ENCODE data around the gene CYP26B1.

The CYP26B1 gene

DNA sequence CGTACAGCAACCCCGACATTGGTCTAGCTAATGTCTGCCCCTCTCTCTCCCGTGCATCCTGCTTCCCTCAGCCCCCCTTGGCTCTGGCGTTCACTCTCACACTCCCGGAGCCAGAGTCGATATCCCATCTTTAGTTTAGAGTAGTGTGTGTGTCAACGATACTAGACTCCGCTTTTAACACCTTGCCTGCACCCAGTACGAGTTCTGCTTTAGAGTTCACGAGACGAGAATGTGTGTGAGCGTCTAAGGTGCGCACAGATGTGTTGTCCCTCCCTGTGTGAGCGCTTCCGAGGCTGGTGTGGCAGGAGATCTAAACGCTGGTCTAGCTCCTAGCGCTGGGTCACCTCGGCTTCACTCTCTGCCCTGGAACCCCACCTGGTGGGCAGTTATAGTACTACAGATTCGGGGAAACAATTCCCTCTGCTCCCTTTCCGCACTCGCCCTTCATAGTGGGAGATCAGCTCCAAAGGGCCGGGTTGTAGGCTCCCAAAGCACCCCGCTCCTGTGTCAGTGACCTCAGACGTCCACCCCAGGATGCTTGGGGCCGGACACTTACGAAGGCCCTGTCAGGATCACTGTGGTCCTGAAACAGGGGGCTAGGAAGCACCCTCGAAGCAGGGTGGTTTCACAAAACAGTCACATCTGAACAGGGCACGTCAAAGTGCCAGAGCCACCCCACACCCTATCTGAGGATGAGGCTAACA, 2.6 kb upstream of the CYP26B1 start:
- Histone ChIP-seq H3K4me3 (peak overlapping the region in 5 of 10 experiments; percentile 8 to 70 (median 52); a peak in 3 of 20 replicates), H3K4me2 (peak overlapping the region; percentile 85 to 99 (median 97); a peak in 21 of 22 replicates), H3K36me3 (no peaks in the 10 kb centered on the region), H3K27me3 (peaks cover 54 to 65% (median 62%) of the 10 kb centered on the region in 11 experiments), H4K20me1 (peaks cover 0 to 49% (median 38%) of the 10 kb centered on the region in 11 experiments; a peak in 19 of 22 replicates), H3K27ac (no peak overlapping the region), H3K9me3 (replicated peaks in 1 of 11) (peaks cover 0 to 7% (median 0%) of the 10 kb centered on the region in 11 experiments; a peak in 7 of 22 replicates), H3K9ac (no peak overlapping the region), H3K4me1 (peaks cover 27 to 42% (median 36%) of the 10 kb centered on the region in 10 experiments)
- no peak for TF ChIP-seq Cebpa-rat (IDR thresholded peaks at IDR 0.05)

DNA sequence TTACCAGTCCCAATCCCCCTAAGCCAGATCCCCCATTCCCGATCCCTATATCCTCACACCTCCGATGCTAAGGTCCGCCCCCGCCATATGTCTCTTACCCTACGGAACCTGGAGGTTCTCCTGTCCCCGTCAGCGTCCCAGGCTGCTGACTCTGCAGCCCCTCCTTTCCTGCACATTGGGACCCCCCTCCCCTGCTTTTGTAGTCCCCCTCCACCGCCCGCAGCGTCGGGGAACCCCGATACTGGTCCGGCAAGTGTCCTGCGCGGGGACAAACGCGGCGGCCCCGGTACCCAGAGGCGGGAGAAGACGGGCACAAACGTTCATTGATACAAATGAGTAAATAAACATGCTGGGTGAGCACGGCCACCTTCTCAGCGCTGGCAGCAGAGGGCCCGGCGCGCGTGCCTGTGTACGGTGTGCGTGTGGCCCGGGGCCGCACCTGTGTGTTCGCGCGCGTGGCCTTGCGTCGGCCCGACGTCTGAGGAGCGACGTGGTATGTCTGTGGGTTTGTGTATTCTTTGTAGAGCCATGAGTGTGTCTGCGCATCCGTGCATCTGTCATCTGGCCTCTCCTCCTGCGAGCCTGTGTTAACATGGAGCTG, 2.0 kb upstream of the CYP26B1 start:
- Histone ChIP-seq H3K27ac (no peak overlapping the region), H3K4me1 (peaks cover 32 to 49% (median 43%) of the 10 kb centered on the region in 10 experiments), H3K4me2 (peak overlapping the region; percentile 85 to 99 (median 97)), H3K36me3 (no peaks in the 10 kb centered on the region), H3K27me3 (peaks cover 61 to 72% (median 68%) of the 10 kb centered on the region in 11 experiments), H4K20me1 (peaks cover 0 to 55% (median 45%) of the 10 kb centered on the region in 11 experiments; a peak in 19 of 22 replicates), H3K4me3 (peak overlapping the region; percentile 35 to 70 (median 57); a peak in 15 of 20 replicates), H3K9me3 (replicated peaks in 1 of 11) (peaks cover 0 to 7% (median 0%) of the 10 kb centered on the region in 11 experiments; a peak in 7 of 22 replicates), H3K9ac (peak overlapping the region in 1 of 11 experiments; percentile 31; a peak in 1 of 22 replicates)
- TF ChIP-seq Cebpa-rat (IDR thresholded peaks at IDR 0.05) = no peak

DNA sequence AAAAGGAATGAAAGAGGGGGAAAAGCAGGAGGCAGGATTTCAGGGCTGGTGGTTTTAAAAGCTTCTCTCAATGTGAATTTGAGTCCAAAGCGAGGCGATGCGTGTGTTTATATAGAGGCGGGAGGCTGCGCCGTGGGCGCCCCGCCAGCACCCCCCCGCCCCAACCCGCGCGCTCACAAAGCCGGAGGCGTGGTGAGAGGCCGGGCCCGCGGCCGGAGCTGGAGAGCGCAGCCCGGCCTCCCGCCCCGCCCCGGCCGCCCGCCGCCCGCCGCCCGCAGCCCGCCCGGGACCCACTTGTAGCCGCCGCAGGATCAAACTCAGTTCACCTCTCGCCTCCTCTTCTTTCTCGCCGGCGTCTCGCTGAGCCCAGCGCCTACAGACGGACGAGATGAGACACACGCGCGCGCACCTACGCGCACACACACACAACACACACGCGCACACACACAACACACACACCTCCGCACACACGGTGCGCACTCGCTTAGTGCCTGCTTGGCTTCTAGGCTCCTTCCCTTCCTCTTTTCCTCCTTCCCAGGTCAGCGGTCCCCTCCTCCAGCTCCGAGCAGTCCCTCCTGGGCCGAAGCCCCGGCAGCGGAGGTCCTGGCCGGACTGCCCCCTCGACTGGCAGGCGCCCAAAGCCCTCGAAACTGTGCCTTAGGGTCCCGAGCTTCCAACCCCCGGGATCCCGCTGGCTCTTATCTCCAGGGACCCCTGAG, 1.3 kb upstream of the CYP26B1 start:
- no peaks in the 10 kb centered on the region for H3K36me3 ChIP-seq
- H3K9ac ChIP-seq = peak overlapping the region in 3 of 11 experiments; percentile 31 to 39 (median 38); a peak in 1 of 22 replicates
- peaks cover 34 to 55% (median 46%) of the 10 kb centered on the region in 10 experiments for H3K4me1 ChIP-seq
- H3K4me3 ChIP-seq = peak overlapping the region; percentile 35 to 70 (median 60)
- peaks cover 67 to 78% (median 75%) of the 10 kb centered on the region in 11 experiments for H3K27me3 ChIP-seq
- H4K20me1 ChIP-seq = peaks cover 0 to 60% (median 47%) of the 10 kb centered on the region in 11 experiments; a peak in 19 of 22 replicates
- TF ChIP-seq Cebpa-rat (IDR thresholded peaks at IDR 0.05) = no peak
- H3K4me2 ChIP-seq = peak overlapping the region; percentile 85 to 99 (median 97)
- no peak overlapping the region for H3K27ac ChIP-seq
- peaks cover 0 to 7% (median 0%) of the 10 kb centered on the region in 11 experiments; a peak in 10 of 22 replicates for H3K9me3 ChIP-seq (replicated peaks in 1 of 11)

DNA sequence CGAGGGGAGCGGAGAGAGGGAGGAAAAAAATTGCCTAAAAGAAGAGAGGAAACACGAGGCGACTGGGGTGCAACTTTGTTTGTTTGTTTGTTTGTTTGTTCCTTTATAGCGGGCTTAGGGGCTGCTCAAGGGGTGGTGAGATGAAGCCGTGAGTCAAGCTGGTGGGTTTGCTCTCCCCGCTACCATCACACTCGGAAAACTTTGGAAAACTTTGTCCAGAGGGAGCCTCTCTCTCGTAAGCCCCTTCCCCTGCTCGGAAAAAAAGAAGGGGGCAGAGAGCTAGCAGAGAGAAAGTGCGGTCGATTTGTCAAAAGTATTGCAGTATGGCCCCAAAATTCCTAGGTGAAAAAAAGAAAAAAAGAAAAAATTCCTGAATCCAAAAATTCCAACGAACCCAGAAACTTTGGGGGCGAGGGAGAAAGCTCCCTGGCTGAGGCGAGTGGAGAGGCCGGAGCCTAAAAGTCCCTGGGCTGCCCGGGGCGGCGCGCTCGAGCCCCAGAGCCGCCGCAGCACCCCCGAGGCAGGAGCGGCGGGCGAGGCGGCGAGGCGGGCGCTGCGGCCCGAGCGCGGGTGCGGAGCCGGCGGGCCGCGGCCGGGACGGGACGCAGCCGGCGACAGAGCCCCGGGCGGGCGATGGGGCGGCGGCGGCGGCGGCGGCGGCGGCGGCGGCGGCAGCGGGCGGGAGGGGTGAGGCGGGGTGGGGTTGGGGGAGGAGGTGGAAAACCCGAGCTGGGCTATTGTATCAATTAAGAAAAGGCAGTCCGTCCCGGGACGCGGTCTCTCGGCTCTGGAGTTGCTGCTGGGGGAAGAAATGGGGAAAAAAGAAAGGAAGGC, 558 bp upstream of the CYP26B1 start:
- no peak overlapping the region for H3K27ac ChIP-seq
- peaks cover 75 to 86% (median 83%) of the 10 kb centered on the region in 11 experiments for H3K27me3 ChIP-seq
- H3K4me3 ChIP-seq = peak overlapping the region; percentile 44 to 70 (median 60); a peak in 19 of 20 replicates
- no peak for TF ChIP-seq Cebpa-rat (IDR thresholded peaks at IDR 0.05)
- no peaks in the 10 kb centered on the region for H3K36me3 ChIP-seq
- H3K4me2 ChIP-seq = peak overlapping the region; percentile 85 to 99 (median 97)
- peaks cover 42 to 63% (median 54%) of the 10 kb centered on the region in 10 experiments for H3K4me1 ChIP-seq
- H3K9me3 ChIP-seq (replicated peaks in 1 of 11) = peaks cover 0 to 10% (median 0%) of the 10 kb centered on the region in 11 experiments; a peak in 10 of 22 replicates
- peak overlapping the region in 4 of 11 experiments; percentile 15 to 60 (median 42); a peak in 3 of 22 replicates for H3K9ac ChIP-seq
- H4K20me1 ChIP-seq = peaks cover 0 to 68% (median 52%) of the 10 kb centered on the region in 11 experiments; a peak in 19 of 22 replicates

DNA sequence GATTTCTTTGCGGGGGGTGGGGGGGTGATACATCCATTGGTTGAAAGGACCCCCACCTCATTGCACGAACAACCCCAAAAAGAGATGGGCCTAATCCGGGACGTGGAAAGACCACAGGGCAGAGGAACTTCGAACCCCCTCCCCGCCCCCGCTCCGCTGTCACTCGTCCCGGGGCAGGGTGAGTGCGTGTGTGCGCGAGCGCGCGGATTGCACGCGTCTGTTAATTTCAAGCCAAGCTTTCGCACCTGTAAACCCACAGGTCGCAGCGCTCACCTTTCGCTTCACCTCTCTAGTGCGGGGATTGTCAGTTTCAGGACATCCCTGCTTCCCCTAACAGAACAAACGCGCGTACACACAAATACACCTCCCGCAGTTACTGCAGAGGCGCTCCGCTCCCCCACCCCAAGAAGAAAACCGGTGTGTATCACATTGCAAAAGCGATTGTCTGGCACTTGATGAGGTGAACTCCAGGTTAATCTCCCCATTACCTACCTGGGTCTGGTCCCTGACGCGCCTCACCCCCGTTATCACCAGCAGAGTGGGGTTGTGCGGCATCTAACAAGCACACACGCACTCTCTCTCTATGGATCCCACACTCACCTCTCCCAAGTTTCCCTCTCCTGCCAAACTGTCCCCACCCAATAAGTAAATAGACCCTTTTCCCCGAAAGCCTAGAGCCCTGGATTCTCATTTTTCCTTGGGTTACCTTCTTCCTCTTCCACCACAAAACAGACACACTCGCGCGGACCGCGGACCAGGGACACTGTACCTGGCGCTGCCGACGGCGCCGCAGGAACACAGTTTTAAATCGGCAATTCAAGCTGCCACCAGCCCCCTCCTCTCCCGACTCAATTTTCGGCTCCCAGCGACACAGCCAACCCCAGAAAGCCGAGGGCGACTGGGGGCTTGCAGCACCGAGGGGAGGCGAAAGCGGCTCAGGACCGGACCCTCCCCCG, 1.0 kb downstream of the CYP26B1 start:
- Histone ChIP-seq H3K9ac (peak overlapping the region in 8 of 11 experiments; percentile 12 to 57 (median 28); a peak in 7 of 22 replicates), H3K4me2 (peak overlapping the region; percentile 85 to 99 (median 97)), H4K20me1 (peaks cover 0 to 73% (median 52%) of the 10 kb centered on the region in 11 experiments; a peak in 19 of 22 replicates), H3K36me3 (no peaks in the 10 kb centered on the region), H3K4me1 (peaks cover 50 to 71% (median 61%) of the 10 kb centered on the region in 10 experiments), H3K27ac (no peak overlapping the region), H3K9me3 (replicated peaks in 1 of 11) (peaks cover 0 to 10% (median 0%) of the 10 kb centered on the region in 11 experiments; a peak in 10 of 22 replicates), H3K4me3 (peak overlapping the region; percentile 52 to 70 (median 60)), H3K27me3 (peaks cover 88 to 99% (median 97%) of the 10 kb centered on the region in 11 experiments)
- TF ChIP-seq Cebpa-rat (IDR thresholded peaks at IDR 0.05) = no peak

DNA sequence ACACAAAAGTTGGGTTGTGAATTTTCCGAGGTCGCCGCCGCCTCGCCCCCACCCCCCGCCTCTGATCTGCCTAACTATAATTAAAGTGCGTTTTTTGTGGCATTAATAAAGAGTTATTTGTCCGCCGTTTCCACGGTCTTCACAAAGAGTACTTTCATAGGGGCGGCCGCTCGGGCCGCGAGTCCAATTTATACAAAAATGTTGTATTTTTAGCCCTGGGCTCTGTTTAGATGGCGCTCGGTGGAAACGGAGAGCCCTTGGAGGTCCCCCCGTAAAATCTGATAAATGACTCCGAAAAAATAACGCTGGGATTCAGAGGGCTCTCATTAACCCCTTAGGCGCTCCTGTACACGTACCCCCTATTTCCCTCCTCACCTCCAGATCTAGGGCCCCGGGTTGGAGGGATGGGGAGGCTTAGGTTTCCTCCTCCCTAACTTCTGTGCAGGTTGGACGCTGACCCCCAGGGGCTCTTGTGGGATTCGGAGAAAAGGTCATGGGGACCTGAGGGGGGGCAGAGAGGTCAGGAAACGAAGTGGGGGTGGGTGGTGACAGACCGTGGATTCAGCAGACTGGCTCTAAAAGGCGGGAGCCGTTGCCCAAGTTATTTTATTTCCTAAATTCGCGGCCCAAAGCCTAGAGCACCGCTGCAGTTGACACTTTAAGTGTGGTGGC, 1.9 kb downstream of the CYP26B1 start:
- TF ChIP-seq Cebpa-rat (IDR thresholded peaks at IDR 0.05) = no peak
- peak overlapping the region; percentile 4 to 73 (median 63); a peak in 18 of 20 replicates for H3K4me3 ChIP-seq
- H3K36me3 ChIP-seq = no peaks in the 10 kb centered on the region
- H3K27ac ChIP-seq = no peak overlapping the region
- H3K27me3 ChIP-seq = peaks cover 88 to 99% (median 98%) of the 10 kb centered on the region in 11 experiments
- H3K9ac ChIP-seq = no peak overlapping the region
- peaks cover 50 to 71% (median 61%) of the 10 kb centered on the region in 10 experiments for H3K4me1 ChIP-seq
- H4K20me1 ChIP-seq = peaks cover 0 to 76% (median 52%) of the 10 kb centered on the region in 11 experiments; a peak in 19 of 22 replicates
- peak overlapping the region; percentile 89 to 99 (median 97) for H3K4me2 ChIP-seq
- peaks cover 0 to 10% (median 0%) of the 10 kb centered on the region in 11 experiments; a peak in 10 of 22 replicates for H3K9me3 ChIP-seq (replicated peaks in 1 of 11)
